OCI-M2 (cell line): ENCODE measurements around the gene DOK5.

Experiments
- DNase-seq: peaks from one replicate; lab custom pipeline; 2025; ENCODE audit not compliant: unreplicated experiment; lab: John Stamatoyannopoulos, UW

DOK5 gene

DNA sequence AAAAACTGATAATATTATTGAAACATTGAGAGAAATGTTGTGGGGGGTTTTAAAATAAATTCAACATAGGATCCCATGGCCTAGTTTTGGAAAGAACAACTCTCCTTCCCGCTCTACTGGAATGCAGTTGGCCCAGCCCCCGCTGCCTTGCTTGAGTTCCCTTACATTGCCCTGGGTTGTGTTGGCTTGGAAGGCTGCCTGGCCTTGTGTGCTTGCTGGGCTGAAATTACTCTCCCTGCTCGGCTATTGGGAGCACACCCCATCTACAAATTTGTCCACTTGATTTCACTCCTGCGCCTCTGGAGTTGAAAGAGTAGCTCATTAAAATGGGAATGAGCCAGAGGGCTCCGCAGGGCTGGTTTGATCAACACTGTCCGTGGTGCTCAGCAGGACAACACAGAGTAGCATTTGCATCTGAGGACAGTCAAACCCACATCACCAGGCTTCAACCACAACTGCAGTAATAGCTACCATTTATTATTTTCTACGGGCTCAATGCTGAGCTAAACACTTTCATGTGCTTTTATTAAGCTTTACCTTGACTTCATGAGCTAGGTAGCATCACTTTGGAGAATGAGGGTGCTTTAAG is 35.2 kb downstream of the DOK5 start:
- DNase-seq, result no peak

DNA sequence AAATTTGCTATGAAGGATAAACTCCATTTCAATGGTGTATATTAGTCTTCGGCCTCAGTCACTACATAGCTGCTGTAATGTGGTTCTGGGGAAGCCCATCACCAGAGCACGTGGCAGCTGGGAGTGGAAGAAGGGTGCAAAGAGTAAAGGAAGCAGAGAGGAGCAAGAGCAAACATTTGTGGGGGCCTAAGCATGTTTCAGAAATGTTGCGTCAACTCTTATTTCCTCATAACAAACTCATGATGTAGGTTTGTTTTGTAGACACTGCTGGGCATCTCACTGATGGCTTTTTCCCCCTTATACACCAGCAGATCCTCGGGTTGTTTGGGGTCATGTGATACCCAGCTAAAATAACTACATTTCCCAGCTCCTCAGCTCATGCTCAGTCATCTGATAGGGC is 37.3 kb downstream of the DOK5 start:
- DNase-seq, result no peak

DNA sequence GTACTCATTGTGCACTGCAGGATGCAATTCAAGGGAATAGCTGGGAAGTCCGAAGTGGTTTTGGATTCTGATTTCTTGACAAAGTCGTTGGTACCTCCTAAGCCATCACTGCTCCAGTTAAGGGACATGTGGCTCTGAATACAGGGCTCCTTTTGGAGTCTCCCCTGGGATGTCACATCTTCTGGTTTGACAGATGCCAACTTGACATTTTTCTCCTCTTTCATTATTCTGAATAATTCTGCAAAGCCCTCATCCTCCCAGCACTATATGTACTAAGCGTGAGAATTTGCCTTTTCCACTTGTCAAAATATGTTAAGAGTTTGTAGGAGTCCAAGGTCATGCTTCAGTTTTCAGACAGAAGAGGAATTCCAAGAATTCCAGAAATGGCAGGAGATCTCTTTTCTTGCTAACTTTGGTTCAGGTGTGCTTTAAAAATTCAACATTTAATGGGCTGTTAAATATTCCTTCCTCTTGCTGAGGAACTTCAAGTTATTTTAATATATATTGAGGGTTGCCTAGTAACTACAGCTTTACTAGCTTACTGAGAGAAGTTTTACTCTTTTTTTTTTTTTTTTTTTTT is 38.7 kb downstream of the DOK5 start:
- no peak for DNase-seq

DNA sequence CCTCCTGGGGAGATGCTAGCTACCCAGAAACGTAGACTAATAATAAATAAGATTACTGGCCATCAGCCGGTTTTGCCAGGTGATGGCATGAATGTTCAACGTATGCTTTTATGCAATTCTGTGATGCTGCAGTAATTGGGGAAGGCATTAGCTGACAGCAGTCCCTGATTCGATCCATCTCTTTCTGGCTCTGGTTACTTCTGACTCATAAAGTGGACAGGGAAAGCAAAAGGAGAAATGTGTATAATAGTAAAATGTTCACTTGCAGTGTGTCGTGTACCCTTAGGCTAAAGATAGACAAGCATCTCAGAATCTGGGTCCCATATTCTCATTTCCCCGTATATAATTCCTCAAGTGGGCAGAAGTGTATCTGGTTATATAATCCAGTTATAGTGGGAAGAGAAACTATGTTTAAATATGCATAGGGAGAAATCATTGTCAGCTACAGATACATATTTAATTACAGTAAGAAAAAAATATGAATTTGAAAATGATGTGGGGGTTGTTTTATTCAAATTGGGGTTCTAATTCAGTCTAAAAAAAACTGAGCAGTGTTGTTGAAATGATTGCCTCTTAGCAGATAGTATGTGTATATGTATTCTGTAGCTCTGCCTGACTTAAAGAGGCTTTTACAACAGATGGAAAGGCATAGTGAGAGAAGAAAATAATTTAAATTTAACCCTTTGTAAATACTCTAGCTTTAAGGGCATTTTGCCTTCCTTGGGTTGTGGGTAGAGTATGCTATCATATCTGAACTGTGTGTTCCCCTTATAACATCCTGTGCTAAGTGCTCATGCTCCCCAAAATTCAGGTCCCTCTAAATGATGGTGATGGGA is 40.6 kb downstream of the DOK5 start:
- DNase-seq, result no peak

DNA sequence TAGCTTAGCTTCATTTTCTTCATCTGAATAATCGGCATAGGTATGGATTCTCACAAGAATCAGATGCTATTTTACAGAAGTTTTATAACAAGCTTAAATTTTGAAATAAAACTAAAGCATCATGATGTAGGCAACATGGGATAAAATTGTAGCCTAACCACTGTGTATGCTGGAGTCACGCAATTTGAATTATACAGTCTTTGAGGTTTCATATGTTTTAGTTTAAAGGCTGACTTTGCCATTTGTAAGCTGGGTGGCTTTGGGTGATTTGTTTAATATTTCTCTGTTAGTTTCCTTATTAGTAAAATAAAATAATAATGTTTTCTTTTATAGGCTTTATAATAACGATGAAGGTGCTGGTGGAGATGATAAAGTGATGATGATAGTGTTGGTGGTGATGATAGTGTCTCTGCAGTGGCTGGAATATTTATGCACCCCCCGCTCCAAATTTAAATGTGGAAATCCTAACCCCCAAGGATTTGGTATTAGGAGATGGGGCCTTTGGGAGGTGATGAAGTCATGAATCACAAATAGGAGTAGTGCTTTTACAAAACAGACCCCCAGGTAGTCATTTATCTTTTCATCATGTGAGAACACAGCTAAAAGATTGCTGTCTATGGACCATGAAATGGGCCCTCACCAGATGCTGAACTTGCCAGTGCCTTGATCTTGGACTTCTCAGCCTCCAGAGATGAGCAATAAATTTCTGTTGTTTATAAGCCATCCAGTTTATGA is 42.0 kb downstream of the DOK5 start:
- DNase-seq, result no peak

DNA sequence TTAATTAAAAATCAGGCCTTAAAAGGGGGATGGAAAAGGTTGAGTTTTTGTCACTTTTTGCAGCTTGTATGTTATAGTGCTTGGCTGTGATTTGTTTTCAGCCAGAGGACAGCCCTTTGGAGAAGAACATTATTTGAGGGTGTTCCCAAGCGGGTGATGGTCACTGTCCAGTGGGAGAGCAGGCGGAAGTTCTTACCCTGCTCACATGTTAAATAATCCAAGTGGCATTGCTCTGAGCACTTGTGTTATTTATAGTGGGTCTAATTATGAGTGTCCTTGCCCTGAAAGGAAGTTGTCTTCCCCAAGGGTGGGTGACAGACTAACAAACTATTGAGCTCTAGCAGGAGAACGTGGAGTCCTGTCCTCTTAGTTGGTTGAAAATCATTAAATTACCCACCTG is 49.5 kb downstream of the DOK5 start:
- no peak for DNase-seq

DNA sequence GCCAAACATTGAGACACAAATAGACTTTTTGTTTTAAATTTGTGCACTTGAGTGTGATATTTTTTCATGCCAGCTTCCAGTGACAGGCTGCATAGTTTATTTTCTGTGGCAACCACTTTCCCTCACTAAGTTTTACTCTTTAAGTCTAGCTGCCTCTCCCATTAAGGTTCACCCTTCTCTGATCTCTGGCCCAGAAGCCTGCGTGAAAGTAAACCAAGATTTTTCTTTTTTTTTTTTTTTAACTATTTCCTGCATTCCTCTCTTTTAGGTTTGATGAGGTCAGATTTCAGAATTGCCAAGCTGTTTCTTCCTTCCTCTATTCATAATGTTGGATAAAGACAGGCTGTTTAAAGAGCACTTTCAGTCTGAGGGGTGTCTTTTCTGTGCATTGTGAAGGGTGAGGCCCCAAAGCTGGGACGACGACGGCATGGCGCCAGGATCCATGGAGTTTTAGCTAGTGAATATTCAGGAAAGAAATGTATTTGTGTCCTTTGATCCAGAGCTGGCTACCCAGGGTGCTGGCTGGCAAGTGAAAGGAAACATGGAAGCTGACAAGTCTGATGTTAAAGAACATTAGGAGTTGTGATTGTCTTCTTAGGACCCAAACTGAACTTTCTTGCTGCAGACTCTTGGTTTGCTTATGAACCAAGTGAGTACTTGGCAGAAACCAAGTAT is 50.7 kb downstream of the DOK5 start:
- DNase-seq, result no peak

DNA sequence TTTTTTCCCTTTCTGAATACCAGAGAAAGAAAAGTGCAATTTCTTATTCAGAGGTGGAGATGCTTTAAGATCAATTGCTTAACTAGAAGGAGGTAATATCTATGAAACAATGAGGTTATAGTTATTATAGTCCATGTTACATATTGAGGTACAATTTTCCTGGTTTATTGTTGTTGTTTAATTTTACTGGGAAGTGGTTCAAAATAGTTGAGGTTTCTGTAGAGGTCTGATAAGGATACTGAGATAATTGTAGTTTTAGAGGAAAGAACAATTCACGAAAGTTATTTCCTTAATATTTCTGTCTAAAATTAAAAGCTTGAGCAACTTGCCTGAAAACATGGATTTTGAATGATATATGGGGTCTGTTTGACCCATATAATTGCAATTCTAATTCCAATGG is 51.4 kb downstream of the DOK5 start:
- no peak for DNase-seq

DNA sequence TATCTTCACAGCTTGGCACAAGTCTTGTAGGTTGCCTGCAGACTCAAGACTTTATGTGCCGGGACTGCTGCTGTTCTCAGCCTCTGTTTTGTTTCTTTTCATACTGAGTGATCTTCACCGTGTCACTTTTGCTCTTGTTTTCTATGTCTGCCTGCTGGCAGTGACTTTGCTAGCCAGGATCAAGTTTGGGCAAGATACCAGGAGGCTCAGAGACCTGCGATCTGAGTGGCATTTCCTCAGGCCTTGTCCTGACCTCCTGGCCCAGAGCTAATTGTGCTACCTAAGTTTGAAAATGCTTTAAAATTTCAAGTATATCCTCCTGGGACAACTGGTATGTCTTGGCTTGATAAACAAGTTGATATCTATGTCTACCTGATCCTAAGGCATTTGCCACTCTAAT is 57.2 kb downstream of the DOK5 start:
- no peak for DNase-seq

DNA sequence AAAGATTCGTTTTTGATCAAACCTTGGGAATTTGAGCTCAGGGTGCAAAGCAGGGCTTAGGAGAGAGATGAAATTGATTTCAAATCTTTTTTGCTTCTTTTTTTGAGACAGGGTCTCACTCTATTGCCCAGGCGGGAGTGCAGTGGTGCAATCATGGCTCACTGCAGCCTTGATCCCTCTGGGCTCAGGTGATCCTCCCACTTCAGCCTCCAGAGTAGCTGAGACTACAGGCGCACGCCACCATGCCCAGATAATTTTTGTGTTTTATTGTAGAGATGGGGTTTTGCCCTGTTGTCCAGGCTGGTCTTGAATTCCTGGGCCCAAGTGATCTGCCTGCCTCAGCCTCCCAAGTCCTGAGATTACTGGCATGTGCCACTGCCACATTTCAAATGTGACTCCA is 58.7 kb downstream of the DOK5 start:
- DNase-seq, result no peak

DNA sequence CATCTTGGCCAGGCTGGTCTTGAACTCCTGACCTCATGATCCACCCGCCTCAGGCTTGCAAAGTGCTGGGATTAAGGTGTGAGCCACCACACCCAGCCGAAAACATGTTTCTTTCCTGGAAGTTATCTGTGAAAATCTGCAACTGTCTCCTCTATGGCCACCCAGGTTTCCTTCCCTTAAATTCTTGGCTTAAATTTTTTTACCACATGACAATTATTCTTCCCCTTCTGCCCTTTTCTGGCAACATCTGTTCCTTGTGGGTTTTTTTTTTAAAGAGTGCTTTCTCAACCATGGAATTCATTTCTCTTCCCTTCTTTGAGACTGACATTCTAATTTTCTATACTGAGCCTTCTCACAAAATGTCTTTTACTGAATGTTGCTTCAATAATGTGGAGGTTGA is 59.6 kb downstream of the DOK5 start:
- DNase-seq, result no peak

DNA sequence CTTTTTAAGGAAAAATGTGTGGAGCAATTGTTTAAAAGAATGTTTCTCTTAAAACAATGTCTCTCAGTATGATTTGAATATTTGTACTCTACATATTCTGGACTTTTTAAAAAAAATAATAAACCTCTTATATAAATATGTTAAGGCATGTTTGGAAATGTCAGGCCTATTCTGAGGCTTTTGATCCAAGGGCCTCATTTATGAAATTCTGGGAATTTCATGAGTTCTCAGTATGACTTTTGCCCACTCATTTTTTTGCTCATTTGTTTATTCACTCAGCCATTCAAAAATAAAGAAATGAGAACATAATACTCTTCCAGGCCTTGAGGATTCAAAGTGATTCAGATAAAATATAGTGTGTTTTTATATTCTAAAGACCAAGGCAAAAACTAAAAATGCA is 60.4 kb downstream of the DOK5 start:
- DNase-seq, result no peak

DNA sequence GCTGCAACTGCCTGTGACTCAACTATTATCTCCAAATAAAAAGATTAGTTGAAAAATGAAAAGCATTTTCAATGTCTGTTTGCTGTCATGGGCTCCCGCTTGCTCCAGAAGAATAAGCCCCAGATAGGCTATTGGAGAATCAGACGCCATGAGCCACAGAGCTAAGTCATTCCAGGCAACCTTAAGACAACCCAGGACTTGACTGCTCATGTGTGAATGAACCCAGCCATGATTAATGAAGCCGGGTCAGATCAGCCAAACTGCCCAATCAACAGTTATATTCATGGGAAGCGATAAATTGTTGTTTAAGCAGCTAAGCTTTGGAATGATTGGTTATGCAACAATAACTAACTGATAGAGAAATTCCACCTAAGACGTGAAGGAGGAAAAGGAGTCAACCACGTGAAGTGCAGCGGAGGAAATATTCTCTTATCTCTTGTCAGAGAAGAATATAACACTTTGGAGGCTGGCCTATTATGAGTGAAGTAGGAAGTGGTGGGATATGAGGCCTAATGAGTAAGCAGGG is 64.2 kb downstream of the DOK5 start:
- DNase-seq, result no peak

DNA sequence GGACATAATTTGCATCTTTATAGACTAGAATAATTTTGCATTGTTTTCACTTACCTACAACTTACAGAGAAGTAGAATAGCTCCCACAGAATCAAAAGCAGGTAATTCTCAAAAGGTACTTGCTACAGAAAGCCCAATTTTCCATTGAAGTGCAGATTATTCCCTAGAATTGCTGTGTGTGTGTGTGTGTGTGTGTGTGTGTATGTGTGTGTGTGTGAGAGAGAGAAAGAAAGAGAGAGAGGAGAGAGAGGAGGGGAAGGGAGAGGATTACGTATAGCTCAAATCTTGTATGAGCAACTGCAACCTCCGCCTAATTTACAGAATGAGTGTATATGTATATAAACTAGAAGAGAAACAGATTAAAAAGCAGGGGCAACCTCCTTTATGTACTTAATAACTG is 68.0 kb downstream of the DOK5 start:
- DNase-seq, result no peak

DNA sequence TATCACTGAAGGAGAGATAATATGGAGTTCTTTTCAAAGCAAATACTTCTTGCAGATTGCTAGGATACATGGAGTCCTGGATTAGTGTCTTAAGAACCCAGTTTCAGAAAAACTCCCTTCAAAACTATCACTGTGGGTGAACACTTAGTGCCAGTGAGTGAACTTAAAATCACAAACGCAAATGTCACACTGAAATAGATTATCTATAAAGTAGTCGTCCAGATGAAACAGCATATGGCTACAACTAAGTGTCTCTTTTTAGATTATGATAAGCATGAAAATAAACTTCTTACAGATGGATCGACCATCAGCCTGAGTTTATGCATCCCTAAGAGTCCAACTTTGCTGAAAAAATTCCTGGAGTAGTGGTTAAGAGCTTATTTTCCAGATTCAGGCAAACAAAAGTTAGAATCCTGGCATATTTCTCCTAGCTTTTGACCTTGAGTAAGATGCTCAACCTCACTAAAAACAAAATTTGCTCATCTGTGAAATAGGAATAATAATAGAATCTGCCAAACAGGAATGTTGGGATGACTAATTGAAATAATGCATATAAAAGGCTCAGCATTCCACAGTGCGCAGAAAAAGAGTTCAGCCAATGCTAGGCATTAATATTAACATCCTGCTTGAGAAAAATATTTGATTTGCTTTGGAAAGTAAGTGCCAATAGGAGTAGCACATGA is 70.4 kb downstream of the DOK5 start:
- no peak for DNase-seq

DNA sequence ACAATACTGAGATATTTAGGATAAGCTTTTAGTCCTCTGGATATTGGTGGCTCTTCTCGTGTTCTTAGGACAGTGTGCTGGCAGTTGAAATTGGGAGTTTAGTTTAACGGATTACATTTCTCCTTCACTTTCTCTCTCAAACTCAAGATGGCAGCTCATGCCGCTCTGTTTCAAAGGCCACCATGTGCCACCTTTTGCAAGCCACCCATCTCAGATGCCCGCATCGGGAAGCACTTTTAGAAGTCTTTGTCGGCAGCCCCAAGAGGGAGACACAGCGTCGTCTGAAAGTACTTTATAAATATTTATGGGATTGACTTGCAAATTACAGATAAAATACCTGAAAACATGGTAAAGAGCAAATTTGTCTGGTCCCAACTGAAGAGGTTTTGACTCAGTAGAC is 73.5 kb downstream of the DOK5 start:
- DNase-seq, result no peak

DNA sequence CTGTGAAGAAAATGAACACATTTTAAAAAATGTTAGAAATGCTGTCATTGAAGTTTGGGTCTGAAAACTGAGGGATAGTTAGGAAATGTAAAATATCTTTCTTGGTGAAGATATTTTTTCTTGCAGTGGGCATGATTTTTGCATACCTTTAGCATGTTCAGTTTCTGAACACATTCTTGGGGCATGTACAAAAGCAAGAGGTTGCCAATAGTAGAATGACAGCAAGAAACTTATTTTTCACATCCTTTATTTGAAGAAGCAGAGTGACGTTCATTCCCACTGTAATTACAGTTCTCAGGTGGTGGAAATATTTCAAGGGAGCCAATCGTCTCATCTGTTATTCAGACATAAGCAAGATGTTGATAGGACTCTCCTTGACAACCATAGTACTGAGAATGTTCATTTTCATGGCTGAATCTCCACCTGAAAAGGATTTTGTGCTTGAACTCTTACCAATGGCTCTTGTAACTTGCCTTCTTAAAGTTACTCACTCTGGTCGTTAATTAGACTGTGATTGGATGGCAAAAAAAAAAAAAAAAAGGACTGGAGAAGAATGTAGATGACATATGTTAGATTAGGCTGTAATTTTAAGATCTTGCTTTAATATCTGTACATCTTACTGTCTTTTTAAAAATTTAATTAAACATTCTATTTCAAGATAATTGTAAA is 74.4 kb downstream of the DOK5 start:
- DNase-seq, result no peak

DNA sequence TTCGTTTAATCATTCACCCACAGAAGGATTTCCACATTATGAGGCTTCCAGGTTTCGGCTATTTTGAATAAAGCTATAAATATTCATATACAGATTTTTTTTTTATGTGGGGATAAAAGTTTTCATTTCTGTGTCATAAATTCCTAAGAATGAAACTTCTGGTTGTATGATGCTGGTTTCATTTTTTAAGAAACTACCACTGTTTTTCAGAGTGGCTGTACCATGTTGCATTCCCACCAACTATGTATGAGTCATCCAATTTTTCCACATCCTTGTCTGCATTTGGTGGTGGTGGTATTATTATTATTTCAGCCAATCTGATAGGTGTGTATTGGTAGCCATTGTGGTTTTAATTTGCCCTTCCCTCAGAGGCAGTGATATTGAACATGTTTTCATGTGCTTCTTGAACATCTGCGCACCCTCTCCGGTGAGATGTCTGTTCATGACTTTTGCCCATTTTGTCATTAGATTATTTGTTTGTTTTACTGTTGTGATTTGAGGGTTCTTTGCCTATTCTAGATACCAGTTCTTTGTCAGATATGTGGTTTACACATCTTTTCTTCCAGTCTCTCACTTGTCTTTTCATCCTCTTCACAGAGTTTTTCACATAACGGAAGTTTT is 75.5 kb downstream of the DOK5 start:
- no peak for DNase-seq

DNA sequence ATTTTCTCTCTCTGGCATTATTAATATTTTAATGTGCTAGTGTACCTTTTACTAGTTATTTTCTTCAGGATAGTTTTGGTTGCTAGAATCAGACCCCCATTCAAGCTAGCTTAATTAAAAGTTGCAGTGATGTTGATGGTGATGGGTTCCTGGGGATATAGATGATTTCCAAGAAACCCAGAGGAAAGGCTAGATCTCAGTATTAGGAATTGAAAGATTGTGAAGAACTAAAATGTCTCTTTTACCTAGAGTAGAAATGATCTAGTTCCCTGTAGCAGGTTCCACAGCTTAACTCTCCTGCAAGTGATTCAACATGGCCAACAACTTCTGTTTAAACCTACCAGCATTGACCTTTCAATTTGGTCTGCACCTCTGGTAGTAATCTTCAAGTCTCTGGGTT is 78.6 kb downstream of the DOK5 start:
- DNase-seq, result no peak

DNA sequence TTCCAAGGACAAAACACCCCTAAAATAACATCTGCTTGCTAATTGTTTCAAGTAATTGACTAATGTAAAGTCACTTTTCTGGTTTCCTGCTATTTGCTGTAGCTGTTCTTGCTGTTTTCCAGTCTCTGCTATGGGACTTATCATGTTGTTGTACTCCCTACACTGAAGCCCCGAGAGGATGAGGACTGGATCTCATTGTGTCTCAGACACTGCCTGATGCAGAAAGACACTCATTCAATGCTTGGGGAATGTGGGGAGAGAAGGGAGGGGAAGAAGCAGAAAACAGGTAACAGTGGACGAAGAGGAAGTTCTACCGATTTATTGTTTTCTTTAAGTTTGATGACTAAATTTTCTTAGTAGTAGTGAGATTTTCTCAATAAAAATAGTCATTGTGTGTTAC is 79.8 kb downstream of the DOK5 start:
- DNase-seq, result no peak
